C4-2B (cell line): ENCODE results near the gene CWF19L2.

ENCODE experiments used
- CTCF ChIP-seq: fragments of 450-650 bp; conservative IDR thresholded peaks from 2 replicates; pipeline ENCODE4 v1.5.1; 2017; ENCODE audit warnings: mild to moderate bottlenecking
- ZFX ChIP-seq: fragments of 450-650 bp; IDR thresholded peaks from 2 replicates; pipeline ENCODE4 v1.6.1; 2017

GRCh38 chr11:107446822-107447431 lies 10.7 kb downstream of the CWF19L2 start:
- no peak for TF ChIP-seq ZFX
- TF ChIP-seq CTCF = no peak
